ENCODE data around the gene LGALS9B. TPM values are rescaled to one million over a fixed set of nuclear protein-coding genes. Genes with fewer than 3 reads are reported as not detected.
A peak's percentile ranks its signal among the peaks of the same experiment; 100 is the strongest.
"Not testable (repeated sequence)": the region's sequence is repeated elsewhere in the genome, so short reads cannot be mapped to it uniquely, and the experiment has no call there.

Gene LGALS9B
- under 1 TPM in 1 of 4 donors, not detected in 3; 0.13 TPM for total RNA-seq

DNA sequence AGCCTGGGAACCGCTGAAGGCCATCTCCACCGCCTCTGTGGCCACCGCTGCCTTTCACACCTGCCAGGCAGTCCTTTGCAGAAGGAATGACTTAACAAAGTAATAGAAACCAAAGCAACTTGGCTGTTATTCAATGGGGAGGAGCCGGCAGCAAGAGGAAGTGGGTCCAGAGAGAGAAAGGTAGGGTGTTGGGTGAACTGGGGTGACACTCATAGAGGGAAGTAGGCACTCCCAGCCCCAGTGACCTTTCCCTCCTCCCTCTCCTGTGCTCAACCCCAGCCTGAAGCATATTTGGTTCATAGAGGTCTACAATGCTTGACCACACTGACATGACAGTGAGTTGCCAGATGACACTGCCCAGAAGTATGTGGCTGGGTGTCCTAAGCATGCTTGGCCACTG, at the start of gene LGALS9B:
Gene LGALS9B, minus strand, starts transcription at position 93 of the 400 bp plus-strand sequence. Its CDS starts 69 bp downstream, at position 24.
- WGBS, 2 donors: no CpG with 5 or more reads among the region's 4 CpGs
- H3K4me3 ChIP-seq (ENCODE audit: low read depth, poor library complexity, severe bottlenecking); intact Hi-C loops (cut with DNase I; ENCODE audit: low total_unique reads); DNase-seq (ENCODE audit: low spot score in 2 of 2): not testable (repeated sequence)

DNA sequence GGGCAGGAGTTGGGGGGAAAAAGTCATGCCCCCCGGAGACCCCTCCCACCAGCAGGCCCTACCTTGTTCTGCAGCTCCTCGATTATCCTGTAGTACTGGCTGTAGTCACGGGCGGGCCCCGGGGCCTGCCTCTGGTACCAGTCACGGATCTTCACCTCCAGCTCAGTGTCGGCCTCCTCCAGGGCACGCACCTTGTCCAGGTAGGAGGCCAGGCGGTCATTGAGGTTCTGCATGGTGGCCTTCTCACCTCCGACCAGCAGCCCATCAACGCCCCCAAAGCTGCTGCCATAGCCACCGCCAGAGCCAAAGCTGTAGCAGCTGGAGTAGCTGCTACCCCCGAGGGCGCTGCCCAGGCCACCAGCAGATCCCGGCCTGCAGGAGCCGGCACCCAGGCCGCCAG, 49.6 kb upstream of the LGALS9B start:
- peak in 1 of 2 donors; percentile 72 for DNase-seq (ENCODE audit: low spot score in 2 of 2)
- H3K4me3 ChIP-seq (ENCODE audit: low read depth, poor library complexity, severe bottlenecking); intact Hi-C loops (cut with DNase I; ENCODE audit: low total_unique reads): not testable (repeated sequence)
- 82 to 94% methylated on average over 6 to 7 of the region's 17 CpGs for WGBS, 2 donors

GRCh38 chr17:20515099-20515498, 47.8 kb upstream of the LGALS9B start:
- H3K4me3 ChIP-seq (ENCODE audit: low read depth, poor library complexity, severe bottlenecking); intact Hi-C loops (cut with DNase I; ENCODE audit: low total_unique reads): not testable (repeated sequence)
- WGBS, 2 donors: 76 to 90% methylated on average over 5 to 7 of the region's 10 CpGs
- peak in 1 of 2 donors; percentile 66 for DNase-seq (ENCODE audit: low spot score in 2 of 2)

- intact Hi-C loops (cut with DNase I; ENCODE audit: low total_unique reads); H3K4me3 ChIP-seq (ENCODE audit: low read depth, poor library complexity, severe bottlenecking): not testable (repeated sequence)
- WGBS, 2 donors: 93% methylated on average over 3 of the region's 9 CpGs; no CpG with 5 or more reads in 1 of the 2 donors
- DNase-seq (ENCODE audit: low spot score in 2 of 2): peak in 1 of 2 donors; percentile 29
These were observed 46.2 kb upstream of the LGALS9B start for GRCh38 chr17:20513539-20513938.

GRCh38 chr17:20512378-20512777, 45.0 kb upstream of the LGALS9B start:
- intact Hi-C loops (cut with DNase I; ENCODE audit: low total_unique reads); DNase-seq (ENCODE audit: low spot score in 2 of 2); H3K4me3 ChIP-seq (ENCODE audit: low read depth, poor library complexity, severe bottlenecking): not testable (repeated sequence)
- WGBS, 2 donors: no CpG with 5 or more reads among the region's 18 CpGs

GRCh38 chr17:20511778-20512177, 44.4 kb upstream of the LGALS9B start:
- H3K4me3 ChIP-seq (ENCODE audit: low read depth, poor library complexity, severe bottlenecking); intact Hi-C loops (cut with DNase I; ENCODE audit: low total_unique reads); DNase-seq (ENCODE audit: low spot score in 2 of 2): not testable (repeated sequence)
- no CpG with 5 or more reads among the region's 8 CpGs for WGBS, 2 donors

DNA sequence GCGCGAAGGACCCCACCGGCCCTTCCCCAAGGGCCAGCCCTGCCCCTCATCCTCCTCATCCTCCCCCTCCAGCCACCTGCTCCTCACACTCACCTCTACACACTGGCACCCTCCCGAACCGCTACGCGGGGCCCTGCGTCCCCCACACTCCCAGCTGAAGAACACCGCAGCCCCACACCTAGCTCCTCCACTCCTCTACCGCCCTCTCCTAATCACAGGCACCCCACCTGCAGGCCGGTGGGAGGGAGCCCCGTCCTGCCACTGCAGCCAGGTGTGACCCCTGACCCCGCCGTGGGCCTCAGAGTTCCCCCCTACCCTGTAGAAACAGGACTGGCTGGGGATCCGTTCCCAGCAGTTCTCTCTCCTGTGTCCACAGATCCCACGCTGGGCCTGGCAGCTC, 38.0 kb upstream of the LGALS9B start:
- WGBS, 2 donors: 71% methylated on average over 9 of the region's 16 CpGs; no CpG with 5 or more reads in 1 of the 2 donors
- DNase-seq (ENCODE audit: low spot score in 2 of 2); H3K4me3 ChIP-seq (ENCODE audit: low read depth, poor library complexity, severe bottlenecking); intact Hi-C loops (cut with DNase I; ENCODE audit: low total_unique reads): not testable (repeated sequence)

- DNase-seq (ENCODE audit: low spot score in 2 of 2); H3K4me3 ChIP-seq (ENCODE audit: low read depth, poor library complexity, severe bottlenecking); intact Hi-C loops (cut with DNase I; ENCODE audit: low total_unique reads): not testable (repeated sequence)
- no CpG with 5 or more reads among the region's 11 CpGs for WGBS, 2 donors
These were observed 37.2 kb upstream of the LGALS9B start for GRCh38 chr17:20504388-20505066.

DNA sequence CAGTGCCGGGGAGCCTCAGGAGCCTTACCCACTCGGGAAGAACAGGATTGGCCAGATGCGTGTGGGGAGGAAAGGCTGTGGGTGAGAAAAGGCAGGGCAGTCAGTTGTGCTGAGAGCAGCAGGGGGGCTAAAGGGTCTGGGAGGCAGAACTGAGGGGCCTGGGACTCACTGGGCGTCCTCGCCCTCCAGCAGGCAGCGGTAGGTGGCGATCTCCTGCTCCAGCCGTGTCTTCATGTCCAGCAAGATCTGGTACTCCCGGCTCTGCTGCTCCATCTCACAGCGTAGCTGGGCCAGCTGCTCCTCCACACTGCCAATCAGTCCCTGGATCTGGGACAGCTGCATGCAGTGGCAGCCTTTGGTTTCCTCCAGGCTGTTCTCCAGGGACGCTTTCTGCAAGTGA, 34.6 kb upstream of the LGALS9B start:
- 43 to 73% methylated on average over 2 to 9 of the region's 11 CpGs for WGBS, 2 donors

GRCh38 chr17:20500346-20500745, 33.0 kb upstream of the LGALS9B start:
- intact Hi-C loops (cut with DNase I; ENCODE audit: low total_unique reads); H3K4me3 ChIP-seq (ENCODE audit: low read depth, poor library complexity, severe bottlenecking); DNase-seq (ENCODE audit: low spot score in 2 of 2): not testable (repeated sequence)
- 73 to 81% methylated on average over 4 of the region's 4 CpGs for WGBS, 2 donors

More for the DNA sequence above, 34.6 kb upstream of the LGALS9B start:
- DNase-seq (ENCODE audit: low spot score in 2 of 2); intact Hi-C loops (cut with DNase I; ENCODE audit: low total_unique reads); H3K4me3 ChIP-seq (ENCODE audit: low read depth, poor library complexity, severe bottlenecking): not testable (repeated sequence)

DNA sequence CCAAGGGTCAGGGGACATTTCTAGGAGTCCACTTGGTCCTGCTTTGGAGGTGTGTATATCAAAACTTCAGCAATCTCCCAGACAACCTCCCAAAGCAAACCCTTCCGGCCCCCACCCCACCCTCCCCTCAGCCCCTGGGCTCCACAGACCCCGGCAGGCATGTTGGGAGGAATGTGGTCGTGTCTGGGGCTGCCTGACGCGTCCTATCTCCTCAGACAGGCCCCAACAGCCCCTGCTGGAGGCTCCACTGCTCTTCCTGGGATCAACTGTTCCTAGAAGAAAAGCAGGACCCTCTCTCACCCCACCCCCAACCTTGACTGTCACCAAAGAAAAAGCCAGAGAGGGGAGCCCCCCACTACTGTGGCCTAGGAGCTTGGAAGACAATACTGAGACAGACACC, 28.1 kb upstream of the LGALS9B start:
- no CpG with 5 or more reads among the region's 5 CpGs for WGBS, 2 donors

DNA sequence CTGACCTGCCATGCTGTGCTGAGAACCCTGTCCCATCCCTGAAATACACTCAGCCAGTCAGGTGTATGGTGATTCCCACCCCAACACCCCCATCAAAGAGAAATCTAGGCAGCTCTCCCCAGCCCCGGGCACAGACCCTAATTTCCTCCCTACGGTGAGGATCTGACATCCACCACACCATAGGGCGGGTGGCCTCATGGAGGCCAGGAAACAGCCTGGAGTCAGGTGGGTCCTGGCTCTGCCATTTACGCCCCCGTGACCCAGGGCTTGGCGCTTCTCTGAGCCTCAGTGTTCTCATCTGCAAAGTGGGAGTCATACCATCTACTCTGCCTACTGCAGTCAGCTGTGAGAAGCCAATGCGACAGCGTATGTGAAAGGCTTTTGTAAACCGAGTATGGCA, 27.4 kb upstream of the LGALS9B start:
- DNase-seq (ENCODE audit: low spot score in 2 of 2); intact Hi-C loops (cut with DNase I; ENCODE audit: low total_unique reads); H3K4me3 ChIP-seq (ENCODE audit: low read depth, poor library complexity, severe bottlenecking): not testable (repeated sequence)
- 86 to 91% methylated on average over 5 to 6 of the region's 9 CpGs for WGBS, 2 donors

More for the DNA sequence above, 28.1 kb upstream of the LGALS9B start:
- intact Hi-C loops (cut with DNase I; ENCODE audit: low total_unique reads); DNase-seq (ENCODE audit: low spot score in 2 of 2); H3K4me3 ChIP-seq (ENCODE audit: low read depth, poor library complexity, severe bottlenecking): not testable (repeated sequence)

DNA sequence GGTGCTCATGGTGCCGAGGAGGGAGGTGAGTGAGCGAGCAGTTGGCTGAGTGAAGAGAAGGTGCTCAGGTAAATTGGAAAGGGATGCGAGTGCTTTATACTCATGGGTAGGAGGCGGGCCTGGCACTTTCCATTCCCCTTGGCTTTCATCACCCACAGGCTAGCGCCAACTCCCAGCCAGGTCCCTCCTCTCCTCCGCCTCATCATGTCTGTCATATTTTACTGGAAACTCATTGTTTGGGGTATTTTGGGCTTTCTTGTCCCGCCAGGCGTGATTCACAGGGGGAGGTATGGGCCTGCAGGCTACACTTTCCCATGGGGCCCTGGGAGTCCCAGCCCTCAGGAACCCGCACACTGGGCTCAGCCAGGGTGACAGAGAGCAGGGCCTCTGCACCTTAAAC, 26.8 kb upstream of the LGALS9B start:
- H3K4me3 ChIP-seq (ENCODE audit: low read depth, poor library complexity, severe bottlenecking); intact Hi-C loops (cut with DNase I; ENCODE audit: low total_unique reads); DNase-seq (ENCODE audit: low spot score in 2 of 2): not testable (repeated sequence)
- WGBS, 2 donors: 70% methylated on average over 2 of the region's 9 CpGs; no CpG with 5 or more reads in 1 of the 2 donors

GRCh38 chr17:20492971-20493370, 25.6 kb upstream of the LGALS9B start:
- intact Hi-C loops (cut with DNase I; ENCODE audit: low total_unique reads); DNase-seq (ENCODE audit: low spot score in 2 of 2); H3K4me3 ChIP-seq (ENCODE audit: low read depth, poor library complexity, severe bottlenecking): not testable (repeated sequence)
- WGBS, 2 donors: 67 to 89% methylated on average over 2 to 5 of the region's 8 CpGs

DNA sequence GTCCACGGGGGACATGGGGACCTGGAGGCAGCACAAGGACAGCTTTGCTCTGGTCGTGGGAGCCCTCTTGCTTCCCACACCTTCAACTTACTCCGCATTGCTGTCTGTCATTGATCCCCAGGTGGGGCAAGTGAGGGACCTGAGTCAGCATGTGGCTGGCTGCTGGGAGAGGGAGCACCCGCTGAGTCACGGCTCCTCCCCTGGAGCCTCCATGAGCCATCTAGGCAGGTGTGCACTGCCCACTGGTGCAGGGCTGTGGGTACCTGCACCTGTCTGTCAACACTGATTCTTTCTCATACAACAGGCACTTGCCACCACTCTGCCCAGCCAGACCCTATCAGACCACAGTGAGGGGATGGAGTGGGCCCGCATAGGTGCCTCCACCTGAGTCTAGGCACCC, 24.8 kb upstream of the LGALS9B start:
- H3K4me3 ChIP-seq (ENCODE audit: low read depth, poor library complexity, severe bottlenecking); DNase-seq (ENCODE audit: low spot score in 2 of 2); intact Hi-C loops (cut with DNase I; ENCODE audit: low total_unique reads): not testable (repeated sequence)
- WGBS, 2 donors: 50 to 56% methylated on average over 2 of the region's 6 CpGs

GRCh38 chr17:20484930-20485329, 17.6 kb upstream of the LGALS9B start:
- H3K4me3 ChIP-seq (ENCODE audit: low read depth, poor library complexity, severe bottlenecking); DNase-seq (ENCODE audit: low spot score in 2 of 2); intact Hi-C loops (cut with DNase I; ENCODE audit: low total_unique reads): not testable (repeated sequence)
- WGBS, 2 donors: 44 to 45% methylated on average over 5 to 6 of the region's 6 CpGs

Data from lower leg skin (tissue), 4 donors.